NCI-H1694 treated with DMSO at 0.1 percent for 48 hours (cell line): Measurements from ENCODE around the gene ICAM3.
A peak's percentile ranks its signal among the peaks of the same experiment; 100 is the strongest.

Experiments used
- DNase-seq: peaks from one replicate; lab custom pipeline; 2025; lab: John Stamatoyannopoulos, UW

Gene ICAM3

GRCh38 chr19:10291554-10292205, 47.7 kb downstream of the ICAM3 start:
- DNase-seq: no peak

GRCh38 chr19:10290876-10291553, 48.4 kb downstream of the ICAM3 start:
- DNase-seq: no peak

- no peak for DNase-seq
These were observed 49.0 kb downstream of the ICAM3 start for GRCh38 chr19:10290357-10290875.

- no peak for DNase-seq
These were observed 49.5 kb downstream of the ICAM3 start, which contains the start of gene ICAM5 for GRCh38 chr19:10289836-10290356. ICAM5 (plus strand) TSS chr19:10289952; CDS start chr19:10290044, 92 bp downstream.

- DNase-seq: peak; percentile 29
These were observed 50.1 kb downstream of the ICAM3 start for GRCh38 chr19:10289167-10289835.

- no peak for DNase-seq
These were observed 50.7 kb downstream of the ICAM3 start for GRCh38 chr19:10288662-10289166.

GRCh38 chr19:10286803-10287737, 52.4 kb downstream of the ICAM3 start, which contains the start of gene ICAM4:
ICAM4 (plus strand) TSS chr19:10286955; CDS start chr19:10287013, 58 bp downstream.
- peak; percentile 4 for DNase-seq

GRCh38 chr19:10285393-10285792, 54.0 kb downstream of the ICAM3 start:
- DNase-seq: no peak

- no peak for DNase-seq
These were observed 54.5 kb downstream of the ICAM3 start for GRCh38 chr19:10284960-10285278.

- no peak for DNase-seq
These were observed 55.1 kb downstream of the ICAM3 start for GRCh38 chr19:10284065-10284959.
